ENCODE measurements around the gene REPS1.
"Not testable (repeated sequence)": the region's sequence is repeated elsewhere in the genome, so short reads cannot be mapped to it uniquely, and the experiment has no call there.

The REPS1 gene

GRCh38 chr6:138987643-138988468 lies at the start of gene REPS1:
Gene REPS1 (minus strand): TSS chr6:138988253. CDS start chr6:138987682, 571 bp downstream.
- DNase-seq (ENCODE audit: extremely low read depth in 1 of 2, low read depth in 1 of 2): peak; percentile 86 to 87

- no peak for DNase-seq (ENCODE audit: extremely low read depth in 1 of 2, low read depth in 1 of 2)
These were observed 49.4 kb upstream of the REPS1 start for GRCh38 chr6:139037490-139037889.

- no peak for DNase-seq (ENCODE audit: extremely low read depth in 1 of 2, low read depth in 1 of 2)
These were observed 42.3 kb upstream of the REPS1 start for GRCh38 chr6:139030228-139030963.

- DNase-seq (ENCODE audit: extremely low read depth in 1 of 2, low read depth in 1 of 2): peak in 1 of 2 donors; percentile 17
These were observed 41.6 kb upstream of the REPS1 start for GRCh38 chr6:139029470-139030227.

GRCh38 chr6:139028658-139029469 lies 40.8 kb upstream of the REPS1 start, which contains the start of gene ABRACL:
Gene ABRACL (plus strand): TSS chr6:139028745. CDS start chr6:139034161, 5,416 bp downstream.
- peak; percentile 71 to 88 for DNase-seq (ENCODE audit: extremely low read depth in 1 of 2, low read depth in 1 of 2)

GRCh38 chr6:139028215-139028657 lies 40.2 kb upstream of the REPS1 start:
- DNase-seq (ENCODE audit: extremely low read depth in 1 of 2, low read depth in 1 of 2): no peak

GRCh38 chr6:139027620-139028182 lies 39.6 kb upstream of the REPS1 start:
- peak; percentile 17 to 40 for DNase-seq (ENCODE audit: extremely low read depth in 1 of 2, low read depth in 1 of 2)

- not testable (repeated sequence) for DNase-seq (ENCODE audit: extremely low read depth in 1 of 2, low read depth in 1 of 2)
These were observed 37.4 kb upstream of the REPS1 start for GRCh38 chr6:139025416-139025815.

- no peak for DNase-seq (ENCODE audit: extremely low read depth in 1 of 2, low read depth in 1 of 2)
These were observed 32.6 kb upstream of the REPS1 start for GRCh38 chr6:139020689-139021088.

GRCh38 chr6:139019722-139020121 lies 31.7 kb upstream of the REPS1 start:
- no peak for DNase-seq (ENCODE audit: extremely low read depth in 1 of 2, low read depth in 1 of 2)

- no peak for DNase-seq (ENCODE audit: extremely low read depth in 1 of 2, low read depth in 1 of 2)
These were observed 29.2 kb upstream of the REPS1 start for GRCh38 chr6:139017227-139017626.

- no peak for DNase-seq (ENCODE audit: extremely low read depth in 1 of 2, low read depth in 1 of 2)
These were observed 28.5 kb upstream of the REPS1 start for GRCh38 chr6:139016337-139017213.

- no peak for DNase-seq (ENCODE audit: extremely low read depth in 1 of 2, low read depth in 1 of 2)
These were observed 26.9 kb upstream of the REPS1 start for GRCh38 chr6:139014945-139015344.

GRCh38 chr6:139013185-139013800 lies 25.2 kb upstream of the REPS1 start:
- no peak for DNase-seq (ENCODE audit: extremely low read depth in 1 of 2, low read depth in 1 of 2)

- no peak for DNase-seq (ENCODE audit: extremely low read depth in 1 of 2, low read depth in 1 of 2)
These were observed 23.9 kb upstream of the REPS1 start for GRCh38 chr6:139011980-139012379.

GRCh38 chr6:139010674-139011073 lies 22.6 kb upstream of the REPS1 start:
- no peak for DNase-seq (ENCODE audit: extremely low read depth in 1 of 2, low read depth in 1 of 2)

- DNase-seq (ENCODE audit: extremely low read depth in 1 of 2, low read depth in 1 of 2): no peak
These were observed 20.1 kb upstream of the REPS1 start for GRCh38 chr6:139008117-139008516.

GRCh38 chr6:139007428-139007827 lies 19.4 kb upstream of the REPS1 start:
- no peak for DNase-seq (ENCODE audit: extremely low read depth in 1 of 2, low read depth in 1 of 2)

All from stimulated activated CD8-positive, alpha-beta memory T cell treated with anti-CD3 and anti-CD28 coated beads, Interleukin-7, amount 100 ng/mL, for 48 hours (primary cell).